HG03342 (cell line): ENCODE results near the gene TOMT.

Source experiments
- ATAC-seq: cut with Tn5 transposase; IDR thresholded peaks from one replicate; pipeline ENCODE4 v1.9.1; 2021; ENCODE audit warnings: mild to moderate bottlenecking, moderate library complexity; ENCODE audit not compliant: unreplicated experiment

TOMT gene

GRCh38 chr11:72085621-72086351 is 19.9 kb upstream of the TOMT start:
- no peak for ATAC-seq

- ATAC-seq: no peak
Observed at GRCh38 chr11:72088076-72088808, 17.5 kb upstream of the TOMT start.

GRCh38 chr11:72091292-72091691 is 14.4 kb upstream of the TOMT start:
- ATAC-seq: peak; percentile 69

- no peak for ATAC-seq
Observed at GRCh38 chr11:72098741-72099140, 7.0 kb upstream of the TOMT start.

- no peak for ATAC-seq
Observed at GRCh38 chr11:72100009-72100408, 5.7 kb upstream of the TOMT start.

- no peak for ATAC-seq
Observed at GRCh38 chr11:72100462-72100861, 5.3 kb upstream of the TOMT start.

GRCh38 chr11:72102162-72102561 is 3.6 kb upstream of the TOMT start:
- no peak for ATAC-seq

GRCh38 chr11:72102631-72102945 is 3.1 kb upstream of the TOMT start:
- no peak for ATAC-seq

GRCh38 chr11:72102946-72103753 is 2.6 kb upstream of the TOMT start, which contains the start of gene LAMTOR1:
TSS of gene LAMTOR1 (minus strand) at chr11:72103297. CDS start at chr11:72103224, 73 bp downstream.
- peak; percentile 85 for ATAC-seq

GRCh38 chr11:72103754-72104167 is 2.0 kb upstream of the TOMT start:
- no peak for ATAC-seq

GRCh38 chr11:72111300-72112142 is 5.8 kb downstream of the TOMT start:
- ATAC-seq: peak; percentile 3

- ATAC-seq: peak; percentile 89
Observed at GRCh38 chr11:72112143-72112977, 6.6 kb downstream of the TOMT start, which contains the start of gene ANAPC15. TSS of gene ANAPC15 (minus strand) at chr11:72112695. CDS start at chr11:72111276, 1,419 bp downstream.

- ATAC-seq: no peak
Observed at GRCh38 chr11:72112978-72113808, 7.5 kb downstream of the TOMT start.

GRCh38 chr11:72114570-72114969 is 8.8 kb downstream of the TOMT start:
- no peak for ATAC-seq

- ATAC-seq: no peak
Observed at GRCh38 chr11:72116019-72116755, 10.5 kb downstream of the TOMT start.

GRCh38 chr11:72119198-72119597 is 13.5 kb downstream of the TOMT start:
- ATAC-seq: no peak

GRCh38 chr11:72120930-72121329 is 15.2 kb downstream of the TOMT start:
- no peak for ATAC-seq

GRCh38 chr11:72122607-72123006 is 16.9 kb downstream of the TOMT start:
- no peak for ATAC-seq
